HG03025 (cell line): ENCODE results near the gene EPX.

Experiments
- ATAC-seq: cut with Tn5 transposase; IDR thresholded peaks from one replicate; pipeline ENCODE4 v1.9.1; 2021; ENCODE audit warnings: mild to moderate bottlenecking, moderate library complexity; ENCODE audit not compliant: unreplicated experiment, low FRiP score

The EPX gene

GRCh38 chr17:58247511-58248363, 55.2 kb downstream of the EPX start:
- ATAC-seq: no peak

DNA sequence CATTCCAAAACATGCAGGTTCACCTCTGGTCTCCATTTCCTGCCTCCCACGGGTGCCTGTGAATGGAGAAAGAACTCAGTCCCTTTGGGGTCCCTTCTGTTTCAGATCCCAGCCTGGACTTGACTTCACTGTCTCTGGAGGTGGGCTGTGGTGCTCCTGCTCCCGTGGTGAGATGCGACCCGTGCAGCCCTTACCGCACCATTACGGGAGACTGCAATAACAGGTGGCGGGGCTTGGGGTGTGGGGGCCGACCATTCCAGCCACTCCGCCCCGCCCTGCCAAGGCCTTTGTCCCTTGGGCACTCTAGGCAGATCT, 56.4 kb downstream of the EPX start:
- no peak for ATAC-seq

DNA sequence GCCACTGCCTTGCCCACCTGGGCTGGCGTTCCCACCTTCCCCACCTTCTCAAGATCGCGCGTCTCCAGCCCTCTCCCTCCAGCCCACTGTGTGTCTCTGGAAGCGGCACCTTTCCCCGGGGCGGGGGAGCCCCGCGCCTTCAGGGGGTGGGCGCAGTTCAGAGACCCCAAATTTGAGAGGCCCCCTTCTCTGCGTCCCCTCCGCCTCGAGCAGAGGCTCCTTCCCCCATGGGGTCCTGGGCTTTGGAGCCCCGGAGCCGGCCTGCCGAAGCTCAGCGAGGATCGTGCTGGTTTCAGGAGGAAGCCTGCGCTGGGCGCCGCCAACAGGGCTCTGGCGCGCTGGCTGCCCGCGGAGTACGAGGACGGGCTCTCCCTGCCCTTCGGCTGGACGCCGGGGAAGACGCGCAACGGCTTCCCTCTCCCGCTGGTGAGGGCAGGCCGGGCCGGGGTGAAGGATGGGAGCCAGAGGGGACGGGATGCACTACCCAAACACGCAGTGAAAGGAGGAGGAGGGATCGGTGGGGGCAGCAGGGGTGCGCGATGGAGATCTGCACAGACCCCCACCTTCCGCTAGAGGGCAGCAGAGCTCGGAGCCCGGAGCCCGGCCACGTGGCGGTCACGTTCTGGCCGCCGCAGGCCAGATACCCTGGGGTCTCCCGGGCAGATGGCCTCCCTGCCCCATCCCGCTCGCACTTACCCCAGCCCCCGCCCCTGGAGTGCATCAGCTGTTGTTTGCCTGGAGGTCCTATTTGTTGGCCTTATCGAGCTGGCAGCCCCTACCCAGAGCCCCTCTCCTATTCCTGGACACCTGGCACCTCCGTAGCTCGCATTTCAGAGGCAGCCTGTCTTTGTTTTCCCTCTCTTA, 57.0 kb downstream of the EPX start:
- ATAC-seq: no peak

GRCh38 chr17:58250344-58251011, 58.0 kb downstream of the EPX start:
- no peak for ATAC-seq

DNA sequence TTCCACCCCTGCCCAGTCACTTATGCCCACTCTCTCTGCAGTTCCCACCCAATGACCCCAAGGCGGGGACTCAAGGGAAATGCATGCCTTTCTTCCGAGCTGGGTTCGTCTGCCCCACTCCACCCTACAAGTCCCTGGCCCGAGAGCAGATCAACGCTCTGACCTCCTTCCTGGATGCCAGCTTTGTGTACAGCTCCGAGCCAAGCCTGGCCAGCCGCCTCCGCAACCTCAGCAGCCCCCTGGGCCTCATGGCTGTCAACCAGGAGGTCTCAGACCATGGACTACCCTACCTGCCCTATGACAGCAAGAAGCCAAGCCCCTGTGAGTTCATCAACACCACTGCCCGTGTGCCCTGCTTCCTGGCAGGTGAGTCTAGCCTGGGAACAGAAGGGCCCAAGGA, 59.6 kb downstream of the EPX start:
- no peak for ATAC-seq

DNA sequence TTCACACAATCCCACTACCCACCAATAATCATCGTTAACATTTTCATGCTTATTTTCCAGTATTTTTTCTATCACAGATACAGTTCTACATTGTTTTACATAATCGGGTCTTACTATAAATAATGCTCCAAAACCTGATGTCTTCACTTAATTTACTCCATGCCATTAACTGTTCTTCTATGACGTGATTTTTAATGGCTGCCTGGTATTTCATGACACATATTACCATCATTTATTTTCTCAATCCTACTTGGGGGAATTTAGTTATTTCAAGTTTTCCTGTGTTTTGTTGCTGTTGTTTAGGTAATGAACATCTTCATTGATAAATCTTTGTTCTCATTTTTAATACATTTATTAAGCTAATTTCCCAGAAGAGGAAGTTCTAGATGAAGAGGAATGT, 60.6 kb downstream of the EPX start:
- no peak for ATAC-seq
